ENCODE data around the gene ANKRD13A.
"Not testable (repeated sequence)": the region's sequence is repeated elsewhere in the genome, so short reads cannot be mapped to it uniquely, and the experiment has no call there.

The ANKRD13A gene

DNA sequence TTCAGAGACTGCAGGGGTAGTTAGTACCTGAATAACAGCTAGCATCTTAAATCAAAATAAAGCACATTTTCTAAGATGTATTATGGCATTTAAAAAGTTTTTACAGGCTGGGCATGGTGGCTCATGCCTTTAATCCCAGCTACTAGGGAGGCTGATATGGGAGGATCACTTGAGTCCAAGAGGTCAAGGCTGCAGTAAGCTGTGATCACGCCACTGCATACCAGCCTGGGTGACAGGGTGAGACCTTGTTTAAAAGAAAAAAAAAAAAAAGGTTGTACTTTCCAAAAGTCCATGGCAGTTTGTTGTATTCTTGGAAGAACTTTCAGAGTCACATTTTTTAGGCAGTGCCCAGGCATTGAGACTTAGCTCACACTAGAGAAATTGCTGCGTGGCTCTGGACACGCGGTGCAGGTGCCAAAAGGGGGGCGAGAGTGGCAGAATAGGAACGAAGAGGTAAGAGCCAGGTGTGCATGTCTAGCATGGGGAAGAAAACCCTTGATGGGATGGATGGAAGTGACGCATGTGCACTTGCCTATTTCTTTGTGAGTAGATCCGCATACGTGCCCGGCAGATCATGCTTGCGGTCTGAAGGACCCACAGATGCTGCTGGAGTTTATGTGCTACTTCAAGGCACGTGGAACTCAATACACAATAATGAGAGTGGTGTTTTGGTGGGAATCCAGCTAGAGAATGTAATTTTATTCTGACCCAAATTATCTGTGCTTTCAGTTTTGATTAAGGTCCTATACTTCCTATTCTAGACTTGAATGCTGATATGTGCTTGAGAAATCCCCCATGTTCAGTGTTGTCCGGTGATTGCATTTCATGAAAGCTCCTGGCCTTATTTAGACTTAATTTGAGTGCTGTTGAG is 11.9 kb downstream of the ANKRD13A start:
- no peak for DNase-seq

DNA sequence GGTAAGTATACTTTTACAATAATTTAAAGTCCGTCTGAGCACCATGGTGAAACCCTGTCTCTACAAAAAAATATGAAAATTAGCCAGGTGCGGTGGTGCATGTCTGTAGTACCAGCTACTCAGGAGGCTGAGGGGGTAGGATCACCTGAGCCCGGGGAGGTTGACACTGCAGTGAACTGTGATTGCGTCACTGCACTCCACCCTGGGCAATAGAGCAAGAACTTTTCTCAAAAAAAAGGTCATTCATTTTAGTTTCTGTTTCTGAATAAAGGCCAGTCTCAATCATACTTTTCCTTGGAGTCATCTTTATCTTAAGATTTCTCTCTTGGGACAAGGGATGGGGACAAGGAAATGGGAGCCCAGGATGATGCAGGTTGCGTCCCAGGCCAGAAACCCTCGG is 12.9 kb downstream of the ANKRD13A start:
- no peak for DNase-seq

DNA sequence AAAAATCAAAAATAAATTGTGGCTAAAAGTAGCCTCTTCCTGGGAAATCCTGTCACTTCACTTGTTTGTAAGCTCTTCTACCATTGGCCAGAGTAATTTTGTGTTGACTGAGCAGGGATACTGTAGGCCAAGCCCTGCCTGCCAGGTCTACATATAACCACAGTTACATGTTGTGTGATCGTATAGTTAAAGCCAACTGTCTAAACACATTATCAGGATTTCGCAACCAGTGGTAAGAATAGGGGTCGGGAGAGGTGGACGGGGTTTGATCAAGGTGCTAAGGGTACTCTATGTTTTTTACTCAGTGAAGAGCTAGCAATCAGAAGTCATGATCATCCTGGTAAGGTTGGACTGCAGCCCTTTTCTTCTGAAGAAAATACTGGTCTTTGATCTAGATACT is 13.4 kb downstream of the ANKRD13A start:
- no peak for DNase-seq

DNA sequence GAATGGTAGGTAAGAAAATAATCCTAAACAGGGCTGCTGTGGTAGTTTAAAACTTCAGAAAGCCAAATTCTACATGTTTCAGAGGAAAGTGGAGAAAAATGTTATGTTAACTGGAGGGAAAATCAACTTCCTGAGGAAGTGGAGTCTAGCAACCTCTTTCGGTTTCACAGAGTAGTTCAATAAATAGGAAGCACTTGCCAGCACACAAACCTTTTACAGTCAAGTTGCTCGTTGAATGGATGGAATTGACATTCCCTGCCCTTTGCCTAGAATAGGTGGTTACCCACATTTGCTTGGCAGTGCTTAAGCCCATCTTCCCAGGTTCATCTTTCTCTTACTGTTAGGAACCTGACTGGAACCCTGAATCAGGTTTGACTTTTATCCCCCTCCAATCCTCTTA is 15.9 kb downstream of the ANKRD13A start:
- DNase-seq = no peak

DNA sequence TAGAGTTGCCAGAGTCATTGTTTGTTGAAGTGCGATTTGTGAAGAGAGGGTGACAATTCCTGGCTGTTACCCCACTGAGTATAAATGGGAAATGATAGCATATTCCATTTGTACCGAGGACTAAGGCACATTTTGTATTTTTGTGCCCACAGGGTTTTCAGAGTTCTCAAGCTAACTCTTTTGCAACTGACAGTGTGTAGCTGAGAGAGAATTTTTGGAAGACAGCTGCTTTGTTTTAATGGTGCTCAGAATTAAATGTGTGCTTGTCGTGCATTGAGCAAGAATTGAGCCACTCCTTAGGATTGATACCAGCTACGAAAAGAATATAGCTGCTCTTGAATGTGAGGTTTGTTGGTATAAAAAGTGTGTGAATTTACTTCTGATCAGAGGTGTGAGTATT is 21.7 kb downstream of the ANKRD13A start:
- no peak for DNase-seq

DNA sequence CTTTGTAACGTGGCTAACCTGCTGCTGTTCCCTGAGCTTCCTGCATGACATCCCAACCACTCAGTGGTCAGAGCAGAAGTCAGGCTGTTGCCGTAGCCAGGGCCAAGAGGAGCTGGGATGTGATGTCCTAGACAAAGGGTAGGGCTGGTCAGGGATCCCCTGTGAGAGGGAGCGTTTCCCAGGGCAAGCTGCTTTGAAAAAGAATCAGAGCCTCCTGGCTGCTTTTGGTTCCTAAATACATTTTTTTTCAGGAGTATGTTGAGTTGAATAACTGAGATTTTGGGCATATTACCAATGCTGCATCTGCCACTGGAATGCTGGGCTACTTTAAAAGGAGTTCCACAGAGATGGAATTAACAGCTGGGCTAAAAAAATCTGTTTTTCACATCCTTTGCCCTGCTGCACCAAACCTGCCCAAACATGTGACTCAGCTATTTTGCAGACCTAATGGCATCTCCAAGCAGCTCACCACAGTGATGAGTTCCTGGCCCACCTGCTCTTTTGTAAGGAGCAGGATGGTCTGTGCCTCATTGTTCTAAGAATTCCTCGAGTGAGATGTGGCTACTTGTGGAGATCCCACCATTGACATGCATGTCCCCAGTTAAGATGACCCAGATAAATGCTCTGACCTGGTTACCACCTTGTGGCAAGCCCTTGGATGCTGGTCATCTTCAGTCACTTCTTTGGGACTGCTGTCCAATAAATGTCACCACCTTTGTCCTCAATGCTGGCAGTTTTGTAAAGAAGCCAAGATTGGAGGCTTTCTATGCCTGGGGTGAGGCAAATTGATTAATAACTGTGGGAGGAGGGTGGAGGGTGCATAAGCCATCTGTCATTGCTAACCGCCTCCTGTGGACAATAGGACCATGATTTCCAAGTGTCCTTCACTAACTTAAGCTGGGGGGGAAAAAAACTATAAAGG is 24.1 kb downstream of the ANKRD13A start:
- no peak for DNase-seq

DNA sequence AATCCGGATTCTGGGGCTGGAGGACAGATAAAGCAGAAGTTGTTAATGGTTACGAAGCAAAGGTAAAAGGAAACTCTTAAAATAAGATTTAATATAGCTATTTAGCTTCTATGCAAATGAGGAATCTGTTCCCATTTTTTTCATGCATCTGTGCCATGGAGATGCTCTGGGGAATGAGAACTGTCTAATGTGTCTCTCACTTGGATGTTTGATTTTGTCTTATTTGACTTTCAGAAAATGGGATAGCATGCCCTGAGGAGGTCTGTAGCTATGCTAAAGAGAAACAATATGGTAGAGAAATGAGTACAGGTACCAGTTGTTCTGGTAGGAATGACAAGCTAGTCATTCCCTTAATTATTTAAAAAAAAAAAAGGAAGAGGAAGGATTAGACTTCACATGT is 24.8 kb downstream of the ANKRD13A start:
- DNase-seq = no peak

DNA sequence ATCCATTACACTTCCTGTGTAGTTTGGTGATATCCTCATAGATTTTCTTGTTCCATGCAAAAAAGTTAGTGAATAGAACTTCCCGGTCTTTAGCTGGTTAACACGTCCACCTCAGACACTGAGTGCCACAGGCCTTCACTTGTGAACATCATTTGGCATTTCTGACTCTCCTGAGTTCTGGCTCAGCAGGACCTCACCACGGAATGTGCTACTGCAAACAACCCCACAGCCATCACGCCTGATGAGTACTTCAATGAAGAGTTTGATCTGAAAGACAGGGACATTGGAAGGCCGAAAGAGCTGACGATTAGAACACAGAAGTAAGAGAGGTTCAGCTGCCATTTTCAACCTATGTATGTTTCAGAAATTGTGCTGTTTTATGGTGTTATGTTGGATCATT is 29.1 kb downstream of the ANKRD13A start:
- no peak for DNase-seq

DNA sequence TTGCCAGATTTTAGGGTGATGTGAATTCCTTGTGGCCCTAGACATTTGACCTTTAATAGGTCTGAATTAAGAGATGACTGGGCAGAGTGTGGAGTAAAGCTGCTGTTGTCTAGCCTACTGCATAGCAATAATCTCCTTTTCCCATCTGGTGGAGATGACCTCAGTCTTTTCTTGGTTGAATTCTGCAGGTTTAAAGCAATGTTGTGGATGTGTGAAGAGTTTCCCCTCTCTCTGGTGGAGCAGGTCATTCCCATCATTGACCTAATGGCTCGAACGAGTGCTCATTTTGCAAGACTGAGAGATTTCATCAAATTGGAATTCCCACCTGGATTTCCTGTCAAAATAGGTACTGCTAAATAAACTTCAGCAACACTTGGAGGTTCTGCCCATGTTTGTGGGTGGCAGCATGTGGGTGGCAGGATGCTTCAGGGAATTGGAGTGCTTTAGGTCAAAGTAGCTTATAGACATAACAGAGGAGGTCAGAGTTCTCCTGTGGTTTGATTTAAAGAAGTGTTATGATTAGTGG is 30.1 kb downstream of the ANKRD13A start:
- no peak for DNase-seq

DNA sequence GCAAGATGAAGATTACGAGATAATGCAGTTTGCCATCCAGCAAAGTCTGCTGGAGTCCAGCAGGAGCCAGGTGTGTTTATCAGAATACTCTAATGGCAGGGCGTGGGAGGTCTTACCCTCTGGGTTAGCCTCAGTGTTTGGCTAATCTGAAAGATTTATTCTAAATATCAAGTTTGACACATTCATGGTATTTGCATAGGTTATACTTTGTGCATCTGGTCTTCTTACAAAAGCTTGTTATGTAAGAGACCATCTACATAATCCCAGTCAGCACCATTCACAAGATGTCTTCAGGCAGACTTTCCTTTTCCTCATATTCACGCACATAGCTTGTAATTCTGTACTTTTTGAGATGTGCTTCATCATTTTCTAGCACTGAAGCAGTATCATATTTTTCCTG is 34.7 kb downstream of the ANKRD13A start:
- DNase-seq = no peak

DNA sequence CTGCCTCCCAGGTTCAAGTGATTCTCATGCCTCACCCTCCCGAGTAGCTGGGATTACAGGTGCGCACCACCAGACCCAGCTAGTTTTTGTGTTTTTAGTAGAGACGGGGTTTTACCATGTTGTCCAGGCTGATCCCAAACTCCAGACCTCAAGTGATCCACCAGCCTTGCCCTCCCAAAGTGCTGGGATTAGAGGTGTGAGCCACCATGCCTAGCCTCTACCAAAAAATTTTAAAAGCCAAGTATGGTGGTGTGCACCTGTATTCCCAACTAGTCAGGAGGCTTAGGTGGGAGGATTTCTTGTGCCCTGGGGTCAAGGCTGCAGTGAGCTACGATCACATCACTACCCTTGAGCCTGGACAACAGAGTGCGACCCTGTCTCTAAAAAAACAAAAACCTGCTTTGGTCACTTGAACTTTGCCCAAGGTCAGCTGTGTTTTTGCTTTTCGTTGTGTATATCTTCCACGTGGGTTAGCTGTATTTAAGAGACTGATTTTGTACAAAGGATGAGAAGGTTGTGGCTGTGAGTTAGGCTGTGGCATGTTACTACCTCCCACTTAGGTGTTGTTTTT is 36.4 kb downstream of the ANKRD13A start:
- DNase-seq = no peak

DNA sequence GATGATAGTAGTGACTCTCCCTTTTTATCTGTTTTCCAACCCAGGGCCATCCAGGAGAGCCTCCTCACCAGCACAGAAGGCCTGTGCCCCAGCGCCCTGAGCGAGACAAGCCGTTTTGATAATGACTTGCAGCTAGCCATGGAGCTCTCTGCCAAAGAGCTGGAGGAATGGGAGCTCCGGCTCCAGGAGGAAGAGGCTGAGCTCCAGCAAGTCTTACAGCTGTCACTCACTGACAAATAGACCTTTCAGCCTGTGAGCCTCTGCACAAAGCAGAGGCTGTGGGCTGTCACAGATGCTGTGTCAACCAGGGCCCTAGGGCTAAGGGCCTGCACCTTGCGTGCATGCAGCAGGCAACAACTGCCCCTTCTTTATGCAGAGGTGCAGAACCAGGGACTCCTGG is 38.1 kb downstream of the ANKRD13A start:
- no peak for DNase-seq

DNA sequence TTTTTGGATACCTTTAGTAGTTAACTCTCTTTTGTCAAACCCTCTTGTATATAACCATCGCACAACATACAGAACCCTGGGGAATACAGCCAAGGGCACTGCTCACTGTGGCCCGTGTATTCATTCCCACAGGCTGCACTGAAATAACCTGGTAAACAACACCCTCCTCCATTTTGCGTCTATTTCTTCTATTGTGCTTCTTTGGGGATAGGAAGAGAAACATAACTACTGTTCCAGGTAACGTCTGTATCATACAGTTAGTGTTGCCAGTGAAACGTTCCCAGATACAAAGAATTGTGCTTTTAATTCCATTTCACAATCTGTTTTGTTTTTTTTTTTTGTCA is 39.5 kb downstream of the ANKRD13A start:
- no peak for DNase-seq

DNA sequence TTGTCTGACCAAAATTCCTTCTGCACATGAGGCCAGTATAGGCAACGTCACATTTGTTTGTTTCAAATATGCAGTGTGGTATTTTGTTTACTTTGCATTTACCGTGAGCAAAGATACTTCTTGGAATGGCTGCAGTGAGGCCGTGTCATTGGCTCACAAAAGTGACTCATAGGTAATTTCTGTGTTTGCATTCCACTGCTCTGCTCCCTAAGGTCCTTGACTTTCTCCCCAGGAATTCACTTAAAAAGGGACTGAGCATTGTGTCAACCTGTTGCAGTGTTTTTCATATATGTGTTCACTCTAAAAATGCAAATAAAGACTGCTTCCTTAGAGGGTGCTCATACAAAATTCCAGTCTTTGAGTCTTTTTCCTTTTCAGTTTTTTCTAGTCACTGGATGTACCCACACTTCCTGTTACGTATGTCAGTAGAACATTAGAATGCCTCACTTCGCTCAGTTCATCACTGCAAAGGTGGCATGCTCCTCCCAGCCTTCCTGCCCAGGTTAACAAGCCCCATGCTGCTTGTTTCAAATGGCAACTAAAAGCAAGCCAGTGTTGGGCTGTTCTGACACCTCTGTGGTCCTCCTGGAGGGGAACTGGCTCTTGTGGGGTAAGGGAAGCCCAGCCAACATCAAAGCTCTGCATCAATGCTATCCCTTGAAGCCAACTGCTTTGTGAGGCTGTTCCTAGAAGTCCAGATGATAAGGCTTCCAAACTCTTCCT is 40.0 kb downstream of the ANKRD13A start:
- peak; percentile 55 for DNase-seq

DNA sequence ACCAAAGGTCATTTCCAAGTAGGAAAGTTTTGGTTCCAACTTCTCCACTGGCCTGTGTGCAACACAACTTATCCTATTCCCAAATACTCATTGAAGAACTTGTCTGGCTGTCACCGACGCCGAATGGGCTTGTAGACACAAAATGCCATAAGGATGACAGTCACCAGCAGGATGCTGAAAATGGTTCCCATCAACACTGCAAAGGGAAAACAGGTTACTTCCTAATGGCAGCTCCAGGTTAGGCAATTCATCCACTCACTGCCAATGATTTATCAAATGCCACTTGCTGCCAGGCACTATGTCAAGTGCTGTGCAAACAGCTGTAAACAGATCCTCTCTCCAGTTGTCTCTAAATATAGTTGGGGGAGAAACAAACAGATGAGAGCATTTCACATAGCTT is 43.0 kb downstream of the ANKRD13A start:
- DNase-seq = no peak

DNA sequence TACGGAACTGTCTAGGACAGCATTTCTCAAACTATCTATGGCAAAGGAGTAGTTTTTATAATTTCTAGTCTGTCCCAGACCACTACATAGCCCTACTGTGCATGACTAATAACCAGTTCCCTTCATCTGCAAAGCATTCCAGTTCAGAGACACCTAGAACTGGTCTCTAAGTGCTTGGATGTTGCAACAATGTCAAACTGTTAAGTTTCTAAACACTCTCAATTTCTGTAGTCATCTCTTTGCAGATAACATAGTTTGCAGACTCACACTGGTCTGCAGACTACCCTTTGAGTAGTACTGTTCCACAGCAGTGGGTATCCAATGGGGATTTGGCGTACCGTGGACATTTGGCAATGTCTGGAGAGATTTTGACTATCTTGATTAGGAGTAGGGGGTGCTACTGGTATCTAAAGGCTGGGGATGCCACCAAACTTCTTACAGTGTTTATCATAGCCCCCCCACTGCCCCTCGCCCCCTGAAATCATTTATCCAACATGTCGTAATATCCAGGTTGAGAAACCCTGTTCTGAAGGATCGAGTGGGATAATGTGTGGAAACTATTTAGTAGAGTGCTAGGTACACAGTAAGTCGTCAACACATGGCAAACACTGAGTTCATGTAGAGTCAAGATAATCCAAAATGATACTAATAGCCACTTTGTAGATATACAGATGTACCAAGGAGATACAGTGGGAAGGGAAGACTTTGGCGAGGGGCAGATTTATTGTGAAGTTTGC is 47.4 kb downstream of the ANKRD13A start:
- DNase-seq = no peak

DNA sequence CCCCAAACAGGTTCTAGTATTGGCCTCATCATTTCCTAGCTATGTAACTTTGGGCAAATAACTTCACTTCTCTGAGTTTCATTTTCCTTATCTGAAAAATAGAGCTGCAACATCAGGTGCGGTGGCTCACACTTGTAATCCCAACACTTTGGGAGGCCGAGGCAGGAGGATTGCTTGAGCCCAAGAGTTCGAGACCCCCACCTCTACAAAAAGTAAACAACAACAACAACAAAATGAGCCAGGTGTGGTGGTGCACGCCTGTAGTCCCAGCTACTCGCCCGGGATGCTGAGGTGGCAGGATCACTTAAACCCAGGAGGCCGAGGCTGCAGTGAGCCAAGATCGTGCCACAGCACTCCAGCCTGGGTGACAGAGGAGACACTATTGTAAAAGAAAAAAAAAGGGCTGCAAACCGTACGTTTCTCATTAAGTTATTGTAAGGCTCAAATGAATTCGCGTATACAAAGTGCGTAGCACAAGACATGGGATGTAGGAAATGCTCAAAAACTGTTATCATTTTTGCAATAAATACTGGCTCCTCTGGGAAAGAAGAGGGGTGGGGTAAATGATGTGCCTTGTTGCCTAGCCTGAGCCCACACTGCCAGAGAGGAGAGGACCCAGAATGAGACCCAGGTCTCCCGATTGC is 48.2 kb downstream of the ANKRD13A start:
- DNase-seq = no peak

DNA sequence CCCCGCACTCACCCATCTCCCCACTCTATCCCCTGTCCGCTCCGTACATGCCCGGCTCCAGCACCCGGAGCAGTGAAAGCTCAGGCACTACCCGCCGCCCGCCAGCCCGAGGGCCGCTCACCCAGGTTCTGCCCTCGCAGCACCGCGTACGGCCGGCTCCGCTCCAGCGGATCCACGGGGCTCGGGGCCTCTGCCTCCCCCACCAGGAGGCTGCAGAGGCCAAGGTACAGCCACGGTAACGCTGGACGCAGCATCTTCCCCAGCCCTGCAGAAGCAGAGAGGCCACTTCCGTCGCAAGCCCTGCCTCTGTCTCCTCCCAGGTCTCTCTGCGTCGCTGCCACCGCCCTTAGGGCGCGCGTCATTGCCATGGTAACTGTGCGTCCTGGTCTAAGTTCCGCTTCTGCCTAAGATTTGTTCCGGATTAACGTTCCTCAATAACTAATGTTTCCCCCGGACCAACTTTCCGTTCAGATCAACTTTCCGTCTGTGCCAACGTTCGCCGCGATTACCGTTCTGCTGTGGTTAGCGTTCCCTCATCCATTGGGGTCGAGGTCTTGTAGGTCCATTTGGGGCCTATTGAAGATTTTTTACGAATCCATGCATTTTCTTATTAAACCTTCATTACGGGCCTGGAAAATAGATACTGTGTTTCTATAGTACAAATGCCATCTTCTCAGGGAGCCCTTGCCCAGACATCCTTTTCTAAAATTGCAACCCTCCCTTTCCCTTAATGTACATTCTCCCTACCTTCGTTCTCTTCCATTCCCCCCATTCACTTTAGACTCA is 49.2 kb downstream of the ANKRD13A start, which contains the start of gene C12orf76:
TSS of gene C12orf76 (minus strand) at position 281 of the 786 bp plus-strand sequence. CDS start at position 254, 27 bp downstream.
- peak; percentile 97 for DNase-seq

DNA sequence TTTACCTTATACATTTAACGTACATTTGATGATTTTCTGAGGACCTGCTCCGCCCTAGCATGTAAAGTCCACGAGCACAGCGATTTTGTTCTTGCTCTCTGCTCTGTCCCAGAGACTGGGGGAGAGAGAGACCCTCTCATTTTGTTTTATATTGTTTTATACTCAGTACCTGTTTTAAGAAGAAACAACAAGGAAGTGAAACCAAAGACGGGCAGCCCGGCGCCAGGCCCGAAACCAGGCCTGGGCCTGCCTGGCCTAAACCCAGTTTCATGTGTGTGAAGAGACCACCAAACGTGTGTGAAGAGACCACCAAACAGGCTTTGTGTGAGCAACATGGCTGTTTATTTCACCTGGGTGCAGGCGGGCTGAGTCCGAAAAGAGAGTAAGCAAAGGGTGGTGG is 49.8 kb downstream of the ANKRD13A start:
- not testable (repeated sequence) for DNase-seq

DNA sequence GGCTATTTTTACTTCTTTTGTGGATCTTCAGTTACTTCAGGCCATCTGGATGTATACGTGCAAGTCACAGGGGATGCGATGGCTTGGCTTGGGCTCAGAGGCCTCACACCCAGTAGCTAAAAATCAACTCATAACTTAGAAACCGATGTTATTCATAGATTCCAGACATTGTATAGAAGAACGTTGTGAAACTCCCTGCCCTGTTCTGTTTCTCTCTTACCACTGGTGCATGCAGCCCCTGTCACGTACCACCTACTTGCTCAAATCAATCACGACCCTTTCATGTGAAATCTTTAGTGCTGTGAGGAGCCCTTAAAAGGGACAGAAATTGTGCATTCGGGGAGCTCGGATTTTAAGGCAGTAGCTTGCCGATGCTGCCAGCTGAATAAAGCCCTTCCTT is 50.4 kb downstream of the ANKRD13A start:
- DNase-seq = not testable (repeated sequence)

DNA sequence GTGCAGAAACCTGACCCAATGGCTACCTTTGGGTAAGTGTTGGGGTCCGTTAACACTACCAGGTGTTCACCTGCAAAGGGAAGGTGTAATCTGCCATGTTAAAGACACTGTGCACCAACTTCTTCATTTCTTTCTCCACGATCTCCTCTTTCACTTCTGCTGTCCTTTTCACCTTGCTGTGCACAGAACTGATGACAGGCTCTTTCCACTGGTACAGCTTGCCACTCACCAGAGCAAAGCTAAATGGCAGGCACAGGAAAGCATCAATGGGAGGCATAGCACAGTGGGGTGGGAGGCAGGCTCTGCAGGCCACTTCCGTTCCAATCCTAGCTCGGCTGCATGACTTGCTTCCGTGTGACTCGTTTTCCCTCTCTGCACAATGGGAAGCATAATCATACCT is 51.7 kb downstream of the ANKRD13A start:
- no peak for DNase-seq

All from activated CD4-positive, alpha-beta T cell treated with anti-CD3 and anti-CD28 coated beads, Interleukin-10, Interleukin-2, amounts not matched to agents 100 ng/mL and 50 ng/mL, durations not matched to agents 16 hours and 8 hours (primary cell).